H1 (cell line): ENCODE measurements around the gene IL19. TPM values are rescaled to one million over a fixed set of nuclear protein-coding genes. Genes with fewer than 3 reads are reported as not detected.

Experiments
- CTCF ChIA-PET: fragments of 300-600 bp; sonication (Branson Sonifier 250); formaldehyde crosslinking; loops from one replicate; lab custom pipeline; 2021; ENCODE audit not compliant: partially characterized antibody; lab: Charles Lee
- POLR2A ChIA-PET: fragments of 300-600 bp; sonication (Branson Sonifier 250); formaldehyde crosslinking; loops from one replicate; lab custom pipeline; 2021; ENCODE audit warnings: inconsistent platforms; ENCODE audit not compliant: partially characterized antibody; lab: Charles Lee
- DNase-seq, 2 experiments: peaks; one replicate each; pipeline versions ENCODE4 v3.0.0 to v3.0.0-alpha.2; 2010 to 2022; ENCODE audit warnings: low spot score in 2 of 2, low read depth in 1 of 2, mixed read lengths in 1 of 2
- FAIRE-seq: peaks from 2 replicates; lab custom pipeline; 2011; peaks lifted over from hg19 to GRCh38; lab: Jason Lieb, UNC
- H2AFZ ChIP-seq: 2 replicates; pipeline ENCODE4 v1.8.1; 2012; ENCODE audit warnings: low read length, inconsistent platforms
- H2AK5ac ChIP-seq: 2 replicates; pipeline ENCODE4 v1.6.1; 2013; ENCODE audit warnings: low read depth, low read length
- H2BK120ac ChIP-seq: replicated peaks from 2 replicates; pipeline ENCODE3; 2013; ENCODE audit warnings: low read depth, low read length, inconsistent platforms
- H2BK12ac ChIP-seq: 2 replicates; pipeline ENCODE4 v1.6.1; 2013; ENCODE audit warnings: low read depth, low read length
- H2BK15ac ChIP-seq: 2 replicates; pipeline ENCODE4 v1.6.1; 2013; ENCODE audit warnings: low read length
- H2BK20ac ChIP-seq: 2 replicates; pipeline ENCODE4 v1.6.1; 2013; ENCODE audit warnings: low read length
- H2BK5ac ChIP-seq: 2 replicates; pipeline ENCODE4 v1.6.1; 2013; ENCODE audit warnings: low read depth, low read length
- H3K14ac ChIP-seq: 2 replicates; pipeline ENCODE4 v1.6.1; 2013; ENCODE audit warnings: inconsistent platforms; ENCODE audit not compliant: insufficient read length
- H3K18ac ChIP-seq: 2 replicates; pipeline ENCODE4 v1.6.1; 2013; ENCODE audit warnings: low read length; ENCODE audit errors: extremely low read depth
- H3K23ac ChIP-seq: 2 replicates; pipeline ENCODE4 v1.6.1; 2013; ENCODE audit warnings: inconsistent platforms; ENCODE audit not compliant: insufficient read length
- H3K23me2 ChIP-seq: 2 replicates; pipeline ENCODE4 v1.6.1; 2013; ENCODE audit warnings: low read depth, low read length
- H3K27ac ChIP-seq: 2 replicates; pipeline ENCODE4 v1.6.1; 2011; ENCODE audit warnings: low read depth, low read length, inconsistent platforms
- H3K27me3 ChIP-seq, 4 experiments: replicated peaks in 1 of 4; 1 replicate in 1 of 4; 2 replicates in 3 of 4; pipeline versions ENCODE4 v1.6.1 to v1.8.1; 2011 to 2013; ENCODE audit warnings: low read length in 3 of 4, mild to moderate bottlenecking in 3 of 4, inconsistent platforms in 2 of 4, mixed read lengths in 2 of 4, moderate library complexity in 1 of 4; ENCODE audit not compliant: control insufficient read depth in 3 of 4, insufficient read depth in 3 of 4; ENCODE audit errors: extremely low read depth in 1 of 4
- H3K36me3 ChIP-seq, 4 experiments: 2 replicates each; pipeline versions ENCODE4 v1.6.1 to v1.8.1; 2011 to 2013; ENCODE audit warnings: mild to moderate bottlenecking in 4 of 4, low read length in 3 of 4, moderate library complexity in 2 of 4, control low read depth in 1 of 4, inconsistent platforms in 1 of 4; ENCODE audit not compliant: insufficient read depth in 4 of 4, control insufficient read depth in 2 of 4
- H3K4ac ChIP-seq: replicated peaks from 2 replicates; pipeline ENCODE3; 2013; ENCODE audit warnings: low read length, low read depth, mixed read lengths, inconsistent platforms; ENCODE audit not compliant: insufficient read length
- H3K4me1 ChIP-seq, 4 experiments: replicated peaks in 1 of 4; 1 replicate in 1 of 4; 2 replicates in 3 of 4; pipeline versions ENCODE4 v1.6.1 to v1.8.1; 2011 to 2013; ENCODE audit warnings: low read length in 3 of 4, inconsistent platforms in 2 of 4, mixed read lengths in 1 of 4; ENCODE audit not compliant: insufficient read depth in 4 of 4, control insufficient read depth in 3 of 4
- H3K4me2 ChIP-seq, 2 experiments: 2 replicates each; pipeline versions ENCODE4 v1.6.1 to v1.8.1; 2011 to 2013; ENCODE audit warnings: low read depth in 2 of 2, low read length in 2 of 2, control low read depth in 1 of 2, inconsistent platforms in 1 of 2, mild to moderate bottlenecking in 1 of 2; ENCODE audit not compliant: insufficient read depth in 1 of 2
- H3K4me3 ChIP-seq, 4 experiments: fragments of 200-600, 300-600 bp in 1 of 4; sonication (generic), shearing (Covaris generic), sonication (Bioruptor Twin) in 1 of 4; 2 replicates each; pipeline versions ENCODE4 v1.5.1 to v1.8.1; 2011 to 2016; ENCODE audit warnings: low read length in 4 of 4, low read depth in 3 of 4, control low read depth in 2 of 4, inconsistent platforms in 2 of 4, mild to moderate bottlenecking in 2 of 4, mixed read lengths in 1 of 4, moderate library complexity in 1 of 4; ENCODE audit not compliant: insufficient read depth in 2 of 4; ENCODE audit errors: extremely low read depth in 1 of 4
- H3K56ac ChIP-seq: replicated peaks from 2 replicates; pipeline ENCODE3; 2013; ENCODE audit warnings: low read depth, mild to moderate bottlenecking, mixed read lengths, low read length, inconsistent platforms; ENCODE audit not compliant: insufficient read length
- H3K79me1 ChIP-seq: 2 replicates; pipeline ENCODE4 v1.6.1; 2013; ENCODE audit warnings: low read depth, low read length, control low read depth
- H3K79me2 ChIP-seq, 2 experiments: 2 replicates each; pipeline versions ENCODE4 v1.6.1 to v1.8.1; 2012 to 2013; ENCODE audit warnings: low read length in 2 of 2, mild to moderate bottlenecking in 2 of 2, inconsistent platforms in 1 of 2; ENCODE audit not compliant: insufficient read depth in 2 of 2, control insufficient read depth in 1 of 2
- H3K9ac ChIP-seq, 4 experiments: replicated peaks in 1 of 4; 1 replicate in 1 of 4; 2 replicates in 3 of 4; pipeline versions ENCODE4 v1.6.1 to v1.8.1; 2011 to 2013; ENCODE audit warnings: low read depth in 3 of 4, low read length in 3 of 4, control low read depth in 2 of 4, mild to moderate bottlenecking in 2 of 4, moderate library complexity in 2 of 4, inconsistent platforms in 1 of 4; ENCODE audit errors: extremely low read depth in 1 of 4
- H3K9me3 ChIP-seq, 2 experiments: 2 replicates each; pipeline versions ENCODE4 v1.6.1 to v1.8.1; 2012 to 2013; ENCODE audit warnings: mild to moderate bottlenecking in 2 of 2, moderate library complexity in 2 of 2, control low read depth in 1 of 2, inconsistent platforms in 1 of 2, low read depth in 1 of 2, low read length in 1 of 2, mixed read lengths in 1 of 2; ENCODE audit not compliant: insufficient read depth in 2 of 2
- H4K20me1 ChIP-seq, 2 experiments: replicated peaks in 1 of 2; 2 replicates each; pipeline versions ENCODE3 to v1.8.1; 2011 to 2013; ENCODE audit warnings: inconsistent platforms in 2 of 2, low read length in 2 of 2, mild to moderate bottlenecking in 1 of 2; ENCODE audit not compliant: insufficient read depth in 2 of 2, control insufficient read depth in 1 of 2
- H4K5ac ChIP-seq: 2 replicates; pipeline ENCODE4 v1.6.1; 2013; ENCODE audit warnings: low read length, low read depth, mixed read lengths, inconsistent platforms; ENCODE audit not compliant: insufficient read length
- H4K8ac ChIP-seq: 2 replicates; pipeline ENCODE4 v1.8.0; 2013; ENCODE audit warnings: mild to moderate bottlenecking, moderate library complexity, low read length, inconsistent platforms; ENCODE audit not compliant: insufficient read depth; ENCODE audit errors: extremely low read depth
- H4K91ac ChIP-seq: replicated peaks from 2 replicates; pipeline ENCODE3; 2013; ENCODE audit warnings: low read length, mixed read lengths, inconsistent platforms; ENCODE audit not compliant: insufficient read length
- E2F6 ChIP-seq: IDR thresholded peaks from 2 replicates; pipeline ENCODE4 v1.6.1; 2012; ENCODE audit warnings: inconsistent platforms
- POU5F1 ChIP-seq: IDR thresholded peaks from 2 replicates; pipeline ENCODE4 v1.6.1; 2011; ENCODE audit warnings: low read depth, mild to moderate bottlenecking, low read length, moderate library complexity
- WGBS, 2 experiments: shearing (Covaris generic) in 1 of 2; methylation state at CpG; one replicate each; pipeline versions ENCODE4 v1.1.6 to v1.1.7; 2013 to 2015; ENCODE audit warnings: low lambda C conversion rate in 2 of 2, mixed read lengths in 2 of 2, inconsistent platforms in 1 of 2, low coverage in 1 of 2, missing lambda C conversion rate in 1 of 2; ENCODE audit not compliant: insufficient replicate concordance in 2 of 2, insufficient coverage in 1 of 2, insufficient read length in 1 of 2; ENCODE audit errors: extremely low coverage in 1 of 2, missing lambda C conversion rate in 1 of 2; 5-methylcytosine and 5-hydroxymethylcytosine counted together
- polyA plus RNA-seq, 7 experiments: library from polyadenylated mRNA; depleted of rRNA in 3 of 7; stranded (reverse) in 5 of 7; unstranded in 2 of 7; fragments of >200 nt in 5 of 7; fragments of 200-250 nt in 2 of 7; gene quantifications; 1 replicate in 5 of 7; 2 replicates in 1 of 7; 4 replicates in 1 of 7; pipeline versions ENCODE4 v1.2.1 to v1.2.3, GENCODE V29; 2011 to 2013; ENCODE audit warnings: missing spikeins in 2 of 7, mixed read lengths in 2 of 7
- total RNA-seq: library from RNA; stranded (reverse); fragmentation: NEBNext Ultra II Directional; extraction: Animal tissue kit (Norgen Biotek cat#: 25700); gene quantifications from 2 replicates; pipeline ENCODE4 v1.2.1, GENCODE V29; 2021

Gene IL19
- total and polyA plus RNA-seq, 2 of the 8 experiments (the other 6 are each of a cell fraction or from before 2014, with no cell fraction given): not detected

- POLR2A ChIA-PET: no interaction called here
Observed at GRCh38 chr1:206754011-206754410, 16.6 kb upstream of the IL19 start.

More at GRCh38 chr1:206754011-206754410, 16.6 kb upstream of the IL19 start:
- H2BK20ac ChIP-seq: no peak overlapping the region
- H4K20me1 ChIP-seq: no peaks in the 10 kb centered on the region
- no peak overlapping the region for H3K18ac ChIP-seq
- no peak overlapping the region for H4K5ac ChIP-seq
- H2BK15ac ChIP-seq: no peak overlapping the region
- CTCF ChIA-PET: interaction anchor here (0.9 to 1.9 kb wide), 4 partner anchors 14 to 158 kb away, joined by 3 to 8 read pairs (median 4); partner anchors contain the start of gene IL20
- H3K4ac ChIP-seq: no peak overlapping the region
- no peaks in the 10 kb centered on the region for H3K79me2 ChIP-seq
- H3K27me3 ChIP-seq: peaks cover 2 to 7% (median 4%) of the 10 kb centered on the region in 4 experiments; a peak in 5 of 7 replicates
- H2BK120ac ChIP-seq: no peak overlapping the region
- H2BK5ac ChIP-seq: no peak overlapping the region
- H3K36me3 ChIP-seq: no peaks in the 10 kb centered on the region
- H4K8ac ChIP-seq: no peak overlapping the region
- no peak for FAIRE-seq
- no peak overlapping the region for H3K14ac ChIP-seq
- H3K9me3 ChIP-seq: no peaks in the 10 kb centered on the region
- no peak overlapping the region for H3K4me2 ChIP-seq
- no peak overlapping the region for H3K4me3 ChIP-seq
- no peak overlapping the region for H3K27ac ChIP-seq
- DNase-seq: no peak
- 79% methylated on average over 1 of the region's 1 CpG; no CpG with 5 or more reads in 1 of the 2 experiments for WGBS, 2 experiments
- no peak overlapping the region for H3K23ac ChIP-seq
- H2AK5ac ChIP-seq: no peak overlapping the region
- H3K79me1 ChIP-seq: no peaks in the 10 kb centered on the region
- TF ChIP-seq POU5F1: no peak
- TF ChIP-seq E2F6: no peak
- H2BK12ac ChIP-seq: no peak overlapping the region
- H3K23me2 ChIP-seq: no peaks in the 10 kb centered on the region
- no peaks in the 10 kb centered on the region for H3K4me1 ChIP-seq
- no peak overlapping the region for H3K56ac ChIP-seq
- H3K9ac ChIP-seq: no peak overlapping the region
- no peak overlapping the region for H2AFZ ChIP-seq
- H4K91ac ChIP-seq: no peak overlapping the region
